Activated B cell treated with CpG ODN at 0.5 μM for 24 hours (primary cell): ENCODE measurements around the gene MYEOV. TPM values are rescaled to one million over a fixed set of nuclear protein-coding genes. Genes with fewer than 3 reads are reported as not detected.

Experiments used
- ATAC-seq: fragments of 200-7000 bp; cut with Tn5 transposase; one replicate; pipeline ENCODE4 v1.10.0; 2021; ENCODE audit warnings: low read depth, mild to moderate bottlenecking, moderate library complexity
- CTCF ChIA-PET: fragments of 350-600 bp; sonication (Branson Sonifier 250); formaldehyde crosslinking; loops from one replicate; lab custom pipeline; 2021; ENCODE audit warnings: antibody characterized with exemption; lab: Charles Lee
- POLR2A ChIA-PET: fragments of 350-600 bp; sonication (Branson Sonifier 250); formaldehyde crosslinking; loops from one replicate; lab custom pipeline; 2021; ENCODE audit warnings: antibody characterized with exemption; lab: Charles Lee
- DNase-seq: peaks from one replicate; pipeline ENCODE4 v3.0.0; 2022
- H3K27ac Mint-ChIP-seq: one replicate; pipeline ENCODE4 v1.8.0; 2020; ENCODE audit warnings: mixed read lengths
- H3K27me3 Mint-ChIP-seq: one replicate; pipeline ENCODE4 v1.8.0; 2021; ENCODE audit warnings: mixed read lengths
- H3K36me3 Mint-ChIP-seq: one replicate; pipeline ENCODE4 v1.8.0; 2021; ENCODE audit warnings: low read depth, mixed read lengths
- H3K4me1 Mint-ChIP-seq: one replicate; pipeline ENCODE4 v1.8.0; 2021; ENCODE audit warnings: mixed read lengths
- H3K4me3 Mint-ChIP-seq: one replicate; pipeline ENCODE4 v1.8.0; 2020; ENCODE audit warnings: mild to moderate bottlenecking, mixed read lengths
- H3K9me3 Mint-ChIP-seq: one replicate; pipeline ENCODE4 v1.8.0; 2020; ENCODE audit warnings: mixed read lengths
- CTCF ChIP-seq: fragments of 200-600 bp; IDR thresholded peaks from one replicate; pipeline ENCODE4 v1.8.0; 2022; ENCODE audit warnings: antibody characterized with exemption, mild to moderate bottlenecking
- intact Hi-C: fragments of 100-400 bp; cut with micrococcal nuclease; formaldehyde crosslinking; loops from one replicate; pipeline ENCODE4 v1.15.1; 2024
- total RNA-seq: library from RNA; stranded (reverse); gene quantifications from 2 replicates; pipeline ENCODE4 v1.2.3, GENCODE V29; 2022

MYEOV gene
- total RNA-seq, 1 donor from 2014 or later, result 0.62 TPM

- no peaks in the 10 kb centered on the region for H3K4me1 Mint-ChIP-seq
- H3K36me3 Mint-ChIP-seq, result no peaks in the 10 kb centered on the region
- H3K9me3 Mint-ChIP-seq, result no peaks in the 10 kb centered on the region
- peaks cover 2% of the 10 kb centered on the region for H3K27me3 Mint-ChIP-seq
- intact Hi-C loops, result no loop called here
- CTCF ChIA-PET, result no interaction called here
- POLR2A ChIA-PET, result no interaction called here
- no peak for ATAC-seq
- no peak for DNase-seq
- TF ChIP-seq CTCF, result no peak
- H3K4me3 Mint-ChIP-seq, result no peak overlapping the region
- no peak overlapping the region for H3K27ac Mint-ChIP-seq
Observed at GRCh38 chr11:69269926-69270697, 23.8 kb upstream of the MYEOV start.

- ChIA-PET CTCF (no interaction called here), POLR2A (no interaction called here)
- Mint-ChIP-seq H3K36me3 (no peaks in the 10 kb centered on the region), H3K9me3 (no peaks in the 10 kb centered on the region), H3K27me3 (peaks cover 2% of the 10 kb centered on the region), H3K4me1 (no peaks in the 10 kb centered on the region), H3K4me3 (no peak overlapping the region), H3K27ac (no peak overlapping the region)
- intact Hi-C loops, result no loop called here
- TF ChIP-seq CTCF, result no peak
- DNase-seq, result no peak
- no peak for ATAC-seq
Observed at GRCh38 chr11:69270941-69271340, 23.0 kb upstream of the MYEOV start.

- DNase-seq (no peak), ATAC-seq (no peak)
- H3K27ac Mint-ChIP-seq, result no peak overlapping the region
- TF ChIP-seq CTCF, result no peak
- no peaks in the 10 kb centered on the region for H3K27me3 Mint-ChIP-seq
- no peak overlapping the region for H3K4me3 Mint-ChIP-seq
- ChIA-PET CTCF (no interaction called here), POLR2A (interaction anchor here (0.6 kb wide), 1 partner anchor 12 kb away, joined by 3 read pairs; no protein-coding TSS in a partner anchor)
- H3K36me3 Mint-ChIP-seq, result no peaks in the 10 kb centered on the region
- no peaks in the 10 kb centered on the region for H3K4me1 Mint-ChIP-seq
- intact Hi-C loops, result no loop called here
- no peaks in the 10 kb centered on the region for H3K9me3 Mint-ChIP-seq
Observed at GRCh38 chr11:69272055-69272454, 21.9 kb upstream of the MYEOV start.

GRCh38 chr11:69272831-69273485, 21.0 kb upstream of the MYEOV start:
- peaks cover 5% of the 10 kb centered on the region for H3K4me1 Mint-ChIP-seq
- no peaks in the 10 kb centered on the region for H3K27me3 Mint-ChIP-seq
- no peaks in the 10 kb centered on the region for H3K9me3 Mint-ChIP-seq
- TF ChIP-seq CTCF, result no peak
- ChIA-PET POLR2A (no interaction called here), CTCF (no interaction called here)
- intact Hi-C loops, result no loop called here
- no peaks in the 10 kb centered on the region for H3K36me3 Mint-ChIP-seq
- no peak for DNase-seq
- ATAC-seq, result no peak
- no peak overlapping the region for H3K4me3 Mint-ChIP-seq
- H3K27ac Mint-ChIP-seq, result no peak overlapping the region

GRCh38 chr11:69273571-69273970, 20.4 kb upstream of the MYEOV start:
- H3K4me1 Mint-ChIP-seq, result peaks cover 5% of the 10 kb centered on the region
- ChIA-PET POLR2A (no interaction called here), CTCF (no interaction called here)
- no peak for TF ChIP-seq CTCF
- no peak overlapping the region for H3K27ac Mint-ChIP-seq
- intact Hi-C loops, result no loop called here
- H3K9me3 Mint-ChIP-seq, result no peaks in the 10 kb centered on the region
- ATAC-seq (no peak), DNase-seq (no peak)
- H3K36me3 Mint-ChIP-seq, result no peaks in the 10 kb centered on the region
- no peaks in the 10 kb centered on the region for H3K27me3 Mint-ChIP-seq
- no peak overlapping the region for H3K4me3 Mint-ChIP-seq
